Measurements from ENCODE around the gene CALY.
A peak's percentile ranks its signal among the peaks of the same experiment; 100 is the strongest.

CALY gene

GRCh38 chr10:133351408-133352318 is 15.0 kb upstream of the CALY start:
- no peak for DNase-seq (ENCODE audit: low spot score)

- DNase-seq (ENCODE audit: low spot score): no peak
Observed at GRCh38 chr10:133350950-133351329, 14.2 kb upstream of the CALY start.

- no peak for DNase-seq (ENCODE audit: low spot score)
Observed at GRCh38 chr10:133350283-133350949, 13.7 kb upstream of the CALY start.

GRCh38 chr10:133349577-133350011 is 12.9 kb upstream of the CALY start:
- DNase-seq (ENCODE audit: low spot score): no peak

GRCh38 chr10:133349160-133349568 is 12.5 kb upstream of the CALY start:
- DNase-seq (ENCODE audit: low spot score): no peak

DNA sequence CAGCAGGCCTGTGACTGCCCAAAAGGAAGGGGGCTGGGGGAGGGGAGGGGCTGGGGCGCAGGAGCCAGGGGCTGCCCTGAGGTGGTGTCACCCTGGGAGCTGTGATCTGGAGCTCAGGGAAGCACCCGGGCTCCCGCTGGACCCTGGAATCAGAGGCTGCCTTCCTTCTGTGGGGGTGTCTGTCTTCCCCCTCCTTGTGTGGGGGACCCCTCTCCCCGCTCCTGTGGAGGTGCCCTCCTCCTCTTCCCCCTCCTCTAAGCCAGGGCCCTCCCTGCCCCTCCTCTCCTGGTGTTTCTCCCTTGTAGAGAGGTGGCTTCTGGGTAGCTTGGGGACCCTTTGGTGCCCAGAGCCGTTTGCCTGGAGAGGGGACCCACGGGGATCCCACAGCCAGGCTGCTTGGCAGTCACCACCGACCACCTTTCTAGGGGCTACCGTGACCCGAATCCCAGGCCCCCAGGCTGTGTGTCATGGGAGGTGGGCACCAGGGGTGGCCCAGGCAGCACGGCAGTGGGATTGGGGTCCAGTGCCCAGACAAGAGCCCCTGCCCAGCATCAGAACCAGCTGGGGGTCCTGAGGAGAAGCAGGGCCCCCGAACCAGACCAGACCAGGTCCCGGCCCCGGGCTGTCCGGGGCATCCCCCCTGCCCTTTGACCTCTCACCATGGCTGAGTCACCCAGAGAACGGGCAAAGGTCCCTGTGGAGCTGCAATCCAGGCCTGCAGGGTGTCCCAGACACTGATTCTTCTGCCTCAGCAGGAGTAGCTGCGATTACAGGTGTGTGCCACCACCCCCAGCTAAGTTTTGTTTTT is 11.2 kb upstream of the CALY start:
- DNase-seq (ENCODE audit: low spot score): no peak

- DNase-seq (ENCODE audit: low spot score): no peak
Observed at GRCh38 chr10:133346413-133346812, 9.7 kb upstream of the CALY start.

GRCh38 chr10:133344236-133344635 is 7.5 kb upstream of the CALY start:
- DNase-seq (ENCODE audit: low spot score): no peak

DNA sequence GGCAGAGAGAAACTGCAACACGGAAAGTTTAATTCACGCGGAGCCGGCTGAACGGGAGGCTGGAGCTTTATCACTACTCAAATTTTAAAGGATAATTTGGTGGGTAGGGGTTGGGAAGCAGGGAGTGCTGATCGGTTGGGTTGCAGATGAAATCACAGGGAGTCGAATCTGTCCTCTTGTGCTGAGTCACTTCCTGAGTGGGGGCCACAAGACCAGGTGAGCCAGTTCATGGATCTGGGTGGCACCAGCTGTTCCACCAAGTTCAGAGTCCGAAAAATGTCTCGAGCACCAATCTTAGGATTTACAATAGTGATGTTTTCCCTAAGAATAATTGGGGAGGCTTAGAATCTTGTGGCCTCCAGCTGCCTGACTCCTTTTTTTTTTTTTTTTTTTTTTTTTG is 6.9 kb upstream of the CALY start:
- DNase-seq (ENCODE audit: low spot score): no peak

DNA sequence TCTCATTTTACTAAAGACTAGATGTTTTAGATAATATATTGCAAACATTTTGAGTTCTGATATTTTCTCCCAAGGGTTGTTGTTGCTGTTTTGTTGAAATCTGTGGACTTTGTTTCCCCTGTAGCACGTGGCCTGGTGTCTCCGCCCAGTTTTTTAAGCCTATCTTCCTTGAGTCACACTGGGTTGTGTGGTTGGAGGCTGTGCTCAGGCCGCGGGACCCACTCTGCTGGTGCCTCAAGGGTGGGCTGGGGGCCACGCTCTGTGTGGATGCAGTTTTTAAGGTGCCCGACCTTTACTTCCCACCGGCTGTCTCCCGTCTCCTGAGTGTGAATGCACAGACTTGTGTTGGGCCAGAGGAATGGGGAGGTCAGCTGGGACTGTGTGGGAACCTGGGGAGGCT is 6.2 kb upstream of the CALY start:
- DNase-seq (ENCODE audit: low spot score): no peak

GRCh38 chr10:133341983-133342382 is 5.3 kb upstream of the CALY start:
- no peak for DNase-seq (ENCODE audit: low spot score)

DNA sequence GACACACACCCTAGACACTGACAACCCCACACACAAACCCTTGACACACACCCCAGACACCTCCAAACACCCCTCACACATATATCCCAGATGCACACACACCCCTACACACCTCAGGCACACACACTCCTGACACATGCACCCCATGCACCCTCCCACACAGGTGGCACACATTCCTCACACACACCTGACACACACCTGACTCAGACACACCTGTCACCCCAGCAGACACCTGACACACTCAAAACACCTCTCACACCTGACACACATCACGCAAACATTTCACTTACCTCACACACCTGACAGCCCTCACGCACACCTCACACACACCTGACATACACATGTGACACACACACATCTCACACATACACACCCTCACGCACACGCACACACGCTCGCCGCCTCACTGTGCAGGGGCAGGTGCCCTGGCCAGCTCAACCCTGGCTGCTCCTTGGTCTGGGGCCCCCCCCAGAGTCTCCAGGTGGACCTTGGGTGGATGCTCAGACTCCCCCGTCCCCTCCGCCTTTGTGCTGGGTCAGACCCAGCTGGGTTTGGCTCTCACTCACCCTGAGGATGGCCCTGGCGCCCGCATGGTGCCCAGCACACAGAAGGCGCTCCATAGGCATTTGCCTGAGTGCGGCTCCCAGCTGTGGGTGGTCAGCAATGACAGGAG is 3.1 kb upstream of the CALY start:
- no peak for DNase-seq (ENCODE audit: low spot score)

GRCh38 chr10:133338080-133339071 is 1.7 kb upstream of the CALY start:
- no peak for DNase-seq (ENCODE audit: low spot score)

DNA sequence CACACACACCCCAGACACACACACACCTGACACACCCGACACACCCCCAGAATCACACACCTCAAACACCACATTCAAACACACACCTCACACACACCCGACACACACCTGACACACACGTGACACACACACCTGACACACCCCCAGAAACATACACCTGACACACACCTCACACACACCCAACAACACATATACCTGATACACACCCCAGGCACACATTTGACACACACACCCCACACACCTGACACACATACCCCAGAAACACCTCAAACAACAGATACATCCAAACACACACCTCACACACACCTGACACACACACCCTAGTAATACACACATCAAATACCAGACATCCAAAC is 652 bp upstream of the CALY start:
- no peak for DNase-seq (ENCODE audit: low spot score)

DNA sequence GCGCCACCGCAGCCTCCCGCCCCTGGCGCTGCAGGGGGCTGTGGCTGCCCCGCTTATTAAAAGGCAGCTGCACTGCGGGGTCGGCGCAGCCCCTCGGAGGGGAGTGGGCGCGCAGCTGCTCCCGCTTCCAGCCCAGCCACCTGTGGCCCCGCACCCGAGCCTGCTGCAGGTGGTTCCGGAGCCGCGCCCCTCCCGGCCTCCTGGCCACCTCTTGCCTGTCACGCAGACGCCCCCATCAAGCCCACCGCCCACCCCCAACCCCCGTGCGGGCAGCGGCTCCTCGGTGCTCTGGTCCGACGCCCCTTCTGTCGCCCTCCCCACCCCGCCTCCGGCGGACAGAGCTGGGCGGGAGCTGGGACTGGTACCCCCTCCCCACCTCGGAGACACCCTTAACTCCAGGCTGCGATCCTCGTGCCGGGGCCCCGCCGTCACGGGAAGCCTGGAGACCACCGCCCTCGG is 549 bp downstream of the CALY start:
- DNase-seq (ENCODE audit: low spot score): no peak

- peak; percentile 70 for DNase-seq (ENCODE audit: low spot score)
Observed at GRCh38 chr10:133335246-133336117, 1.2 kb downstream of the CALY start.

DNA sequence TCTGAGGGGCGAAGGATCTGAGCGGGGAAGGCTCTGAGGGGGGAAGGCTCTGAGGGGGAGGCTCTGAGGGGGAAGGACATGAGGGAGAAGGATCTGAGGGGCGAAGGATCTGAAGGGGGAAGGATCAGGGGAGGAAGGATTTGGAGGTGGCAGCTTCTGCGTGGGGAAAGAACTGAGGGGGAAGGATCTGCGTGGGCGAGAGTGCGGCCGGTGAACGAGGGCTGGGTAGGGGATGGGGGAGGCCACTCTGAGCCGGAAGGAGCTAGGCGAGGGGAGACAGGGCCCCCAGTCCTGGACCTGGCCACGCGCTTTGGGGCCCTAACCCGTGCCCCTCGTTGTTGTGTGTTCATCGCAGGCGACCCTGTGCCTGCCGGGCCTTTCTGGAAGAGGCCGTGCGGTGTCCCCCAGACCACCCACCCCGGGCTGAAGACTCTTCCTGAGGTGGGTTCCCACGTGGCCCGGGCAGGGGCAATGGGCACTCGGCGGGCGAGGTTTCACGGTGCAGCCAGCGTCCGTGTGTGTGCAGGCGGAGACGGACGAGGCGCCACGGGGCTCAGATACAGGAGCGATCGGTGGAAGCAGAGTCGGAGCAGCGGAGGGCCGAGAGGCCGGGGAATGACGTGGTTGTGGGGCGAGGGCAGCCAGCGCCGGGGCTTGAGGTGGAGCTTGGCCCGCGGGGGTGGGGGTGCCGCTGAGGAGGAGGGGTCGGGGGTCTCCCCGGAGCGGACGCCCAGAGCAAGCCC is 2.0 kb downstream of the CALY start:
- no peak for DNase-seq (ENCODE audit: low spot score)

- no peak for DNase-seq (ENCODE audit: low spot score)
Observed at GRCh38 chr10:133332936-133333699, 3.6 kb downstream of the CALY start.
